Stimulated activated naive CD8-positive, alpha-beta T cell treated with anti-CD3 and anti-CD28 coated beads, Interleukin-15, Interleukin-2, amounts not matched to agents 100 U/mL and 50 U/mL, for 24 hours (primary cell): ENCODE data around the gene PIK3CB.
A peak's percentile ranks its signal among the peaks of the same experiment; 100 is the strongest.
"Not testable (repeated sequence)": the region's sequence is repeated elsewhere in the genome, so short reads cannot be mapped to it uniquely, and the experiment has no call there.

Source experiments
- ATAC-seq: fragments of 150-1000 bp; cut with Tn5 transposase; one replicate; pipeline ENCODE4 v1.10.0; 2021
- DNase-seq: peaks from one replicate; pipeline ENCODE4 v3.0.0; 2021

PIK3CB gene

DNA sequence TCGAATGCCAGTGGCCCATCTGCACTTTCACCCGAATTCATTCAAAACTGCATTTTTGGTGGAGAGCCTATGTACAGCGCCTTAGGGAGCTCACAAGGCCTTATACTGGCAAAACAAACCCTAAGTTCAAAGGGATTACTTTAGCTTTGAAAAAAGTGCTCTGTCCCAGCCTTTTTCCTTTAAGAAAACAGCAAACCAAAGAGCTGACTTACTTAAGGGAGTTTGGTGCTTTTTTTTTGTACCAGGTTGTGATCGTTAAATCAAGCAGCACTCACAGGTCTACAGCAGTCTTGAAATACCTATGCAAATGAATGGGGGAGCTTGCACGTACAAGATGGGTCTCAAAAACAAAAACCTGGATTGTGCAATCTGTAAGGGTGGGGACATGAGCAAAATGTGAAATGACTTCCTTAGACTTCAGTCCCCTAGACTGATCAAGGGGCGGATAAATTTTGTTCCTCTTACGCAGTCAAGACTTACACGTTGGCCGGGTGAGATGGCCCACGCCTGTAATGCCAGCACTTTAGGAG lies 11.6 kb upstream of the PIK3CB start:
- DNase-seq = no peak
- ATAC-seq = no peak

- ATAC-seq (no peak), DNase-seq (no peak)
Measured at GRCh38 chr3:138845771-138846173, 11.0 kb upstream of the PIK3CB start.

DNA sequence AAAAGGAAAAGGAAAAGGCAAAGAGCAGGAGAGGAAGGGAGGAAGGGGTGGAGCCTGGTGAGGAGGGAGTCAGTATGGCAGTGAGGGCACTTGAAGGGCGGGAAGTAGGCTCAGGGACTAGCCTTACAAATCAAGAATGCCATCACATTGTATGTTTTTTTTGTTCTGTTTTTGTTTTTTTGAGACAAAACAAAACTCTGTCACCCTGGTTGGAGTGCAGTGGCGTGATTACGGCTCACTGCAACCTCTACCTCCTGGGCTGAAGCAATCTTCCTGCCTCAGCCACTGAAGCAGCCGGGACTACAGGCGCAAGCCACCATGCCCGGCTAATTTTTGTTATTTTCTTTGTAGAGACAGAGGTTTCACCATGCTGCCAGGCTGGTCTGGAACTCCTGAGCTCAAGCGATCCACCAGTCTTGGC lies 10.5 kb upstream of the PIK3CB start:
- ATAC-seq = no peak
- DNase-seq = no peak

DNA sequence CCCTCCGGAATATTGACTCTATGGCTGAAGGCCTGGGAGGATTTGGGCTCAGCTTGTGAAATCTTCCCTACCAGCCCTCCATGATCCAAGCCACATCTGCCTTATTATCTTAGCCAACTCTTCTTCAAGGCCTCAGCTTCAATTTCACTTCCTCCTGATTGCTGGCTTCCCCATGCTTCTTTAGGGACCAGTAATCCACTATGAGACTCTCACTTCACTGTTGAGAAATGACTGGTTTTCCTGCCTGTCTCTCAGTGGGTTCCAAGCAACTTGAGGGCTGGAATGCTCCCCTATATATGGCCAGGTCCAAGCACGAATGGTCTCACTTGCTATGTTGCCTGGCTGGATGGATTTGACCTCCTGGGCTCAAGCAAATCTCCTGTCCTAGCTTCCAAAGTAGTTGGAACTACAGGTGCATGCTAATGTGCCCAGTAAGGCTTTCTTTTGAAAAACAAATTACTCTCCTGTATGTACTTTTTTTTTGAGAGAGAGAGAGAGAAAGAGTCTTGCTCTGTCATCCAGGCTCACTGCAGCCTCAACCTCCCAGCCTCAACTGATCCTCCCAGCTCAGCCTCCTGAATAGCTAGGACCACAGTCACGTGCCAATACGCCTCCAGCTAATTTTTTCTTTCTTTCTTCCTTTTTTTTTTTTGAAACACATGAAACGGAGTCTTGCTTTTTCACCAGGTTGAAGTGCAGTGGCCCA lies 7.9 kb upstream of the PIK3CB start:
- DNase-seq (no peak), ATAC-seq (no peak)

- not testable (repeated sequence) for ATAC-seq, DNase-seq
Measured at GRCh38 chr3:138838385-138838784, 3.7 kb upstream of the PIK3CB start.

DNA sequence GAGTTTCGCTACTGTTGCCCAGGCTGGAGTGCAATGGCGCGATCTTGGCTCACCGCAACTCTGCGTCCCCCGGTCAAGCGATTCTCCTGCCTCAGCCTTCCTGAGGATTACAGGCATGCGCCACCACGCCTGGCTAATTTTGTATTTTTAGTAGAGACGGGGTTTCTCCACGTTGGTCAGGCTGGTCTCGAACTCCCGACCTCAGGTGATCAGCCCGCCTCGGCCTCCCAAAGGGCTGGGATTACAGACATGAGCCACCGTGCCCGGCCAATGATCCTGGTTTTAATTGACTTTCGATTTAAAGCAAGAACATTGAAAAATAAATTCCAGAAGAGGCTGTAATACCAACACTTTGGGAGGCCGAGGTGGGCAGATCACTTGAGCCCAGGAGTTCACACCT lies 1.1 kb upstream of the PIK3CB start:
- not testable (repeated sequence) for DNase-seq, ATAC-seq

GRCh38 chr3:138835397-138835757 lies 649 bp upstream of the PIK3CB start:
- DNase-seq (no peak), ATAC-seq (no peak)

DNA sequence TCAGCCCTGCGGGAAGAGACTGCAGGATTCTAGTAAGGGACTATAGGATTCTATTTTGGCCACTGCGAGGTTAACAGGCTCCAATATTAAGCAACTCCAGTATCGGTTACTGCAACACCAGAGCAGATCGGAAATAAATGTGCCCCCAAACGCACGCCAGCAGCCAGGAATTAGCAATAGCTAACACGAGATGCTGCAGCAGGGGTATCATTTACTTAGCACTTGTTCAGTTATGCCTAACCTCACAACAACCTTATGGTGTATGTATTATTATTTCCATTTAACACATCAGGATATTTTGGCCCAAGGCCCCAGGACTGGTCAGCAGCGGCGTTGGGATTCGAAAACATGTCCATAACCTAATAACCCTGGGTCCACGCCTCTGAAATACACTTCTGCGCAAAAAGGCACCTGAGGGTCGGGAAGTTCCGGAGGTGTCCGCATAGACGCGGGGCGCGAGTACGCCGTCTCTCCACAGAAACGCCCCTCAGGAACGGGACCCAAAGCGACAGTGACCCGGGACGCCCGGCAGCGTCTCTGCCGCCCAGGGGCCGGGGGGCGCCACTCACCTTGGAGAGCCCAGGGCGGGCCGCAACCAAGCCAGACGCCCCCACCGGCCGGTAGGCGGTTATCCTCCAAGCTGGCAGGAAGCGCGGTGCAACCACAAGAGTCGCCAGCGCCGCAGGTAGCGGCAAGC lies 681 bp downstream of the PIK3CB start:
- peak; percentile 64 for DNase-seq
- no peak for ATAC-seq

DNA sequence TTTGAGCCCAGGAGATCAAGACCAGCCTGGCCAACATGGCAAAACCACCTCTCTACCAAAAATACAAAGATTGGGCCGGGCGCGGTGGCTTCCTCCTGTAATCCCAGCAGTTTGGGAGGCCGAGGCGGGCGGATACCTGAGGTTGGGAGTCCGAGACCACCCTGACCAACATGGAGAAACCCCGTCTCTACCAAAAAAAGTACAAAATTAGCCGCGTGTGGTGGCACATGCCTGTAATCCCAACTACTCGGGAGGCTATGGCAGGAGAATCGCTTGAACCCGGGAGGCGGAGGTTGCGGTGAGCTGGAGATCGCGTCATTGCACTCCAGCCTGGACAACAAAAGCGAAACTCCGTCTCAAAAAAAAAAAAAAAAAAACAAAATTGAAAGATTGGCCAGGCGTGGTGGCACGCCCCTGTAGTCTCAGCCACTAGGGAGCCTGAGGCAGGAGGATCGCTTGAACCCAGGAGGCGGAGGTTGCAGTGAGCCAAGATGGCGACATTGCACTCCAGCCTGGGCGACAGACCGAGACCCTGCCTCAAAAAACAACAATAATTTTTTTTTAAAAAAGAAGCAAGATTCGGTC lies 2.2 kb downstream of the PIK3CB start:
- ATAC-seq = not testable (repeated sequence)

DNA sequence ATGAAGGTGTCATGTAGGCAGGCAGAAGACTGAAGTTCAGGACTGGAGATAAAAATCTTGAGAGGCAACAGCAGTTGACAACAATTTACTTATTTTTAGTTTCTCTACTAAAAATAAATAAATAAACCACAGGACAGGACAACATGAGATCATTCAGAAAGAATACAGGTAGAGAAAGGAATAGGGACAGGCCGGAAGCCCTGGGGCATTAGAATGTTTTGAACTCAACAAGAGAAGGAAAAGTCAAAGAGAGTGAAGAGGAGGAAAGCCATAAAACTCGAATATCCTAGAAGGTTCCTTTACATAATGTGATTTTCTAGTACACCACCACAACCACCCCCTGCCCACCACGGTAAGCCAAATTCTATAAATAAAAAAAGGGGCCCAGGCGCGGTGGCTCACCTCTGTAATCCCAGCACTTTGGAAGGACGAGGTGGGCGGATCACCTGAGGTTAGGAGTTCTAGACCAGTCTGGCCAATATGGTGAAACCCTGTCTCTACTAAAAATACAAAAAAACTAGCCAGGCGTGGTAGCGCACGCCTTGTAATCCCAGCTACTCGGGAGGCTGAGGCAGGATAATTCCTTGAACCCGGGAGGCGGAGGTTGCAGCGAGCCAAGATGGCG lies 4.7 kb downstream of the PIK3CB start:
- DNase-seq = no peak
- no peak for ATAC-seq

More for the DNA sequence above, 2.2 kb downstream of the PIK3CB start:
- not testable (repeated sequence) for DNase-seq

- no peak for DNase-seq
- ATAC-seq = no peak
Measured at GRCh38 chr3:138829097-138829496, 5.6 kb downstream of the PIK3CB start.

DNA sequence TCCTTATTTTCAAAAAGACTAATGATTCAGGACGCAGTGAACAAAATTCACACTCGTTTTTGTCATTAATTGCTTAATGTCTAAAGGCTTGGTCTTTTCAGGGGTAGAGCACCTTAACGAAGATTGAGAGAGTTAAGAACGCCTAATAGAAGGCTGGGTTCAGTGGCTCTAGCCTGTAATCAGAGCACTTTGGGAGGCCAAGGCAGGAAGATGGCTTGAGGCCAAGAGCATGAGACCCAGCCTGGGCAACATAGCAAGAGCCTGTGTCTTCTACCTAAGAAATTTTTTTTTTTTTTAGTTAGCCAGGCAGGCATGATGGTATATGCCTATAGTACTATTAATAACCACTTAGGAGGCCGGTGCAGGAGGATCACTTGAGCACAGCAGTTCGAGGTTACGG lies 7.5 kb downstream of the PIK3CB start:
- ATAC-seq (no peak), DNase-seq (no peak)

DNA sequence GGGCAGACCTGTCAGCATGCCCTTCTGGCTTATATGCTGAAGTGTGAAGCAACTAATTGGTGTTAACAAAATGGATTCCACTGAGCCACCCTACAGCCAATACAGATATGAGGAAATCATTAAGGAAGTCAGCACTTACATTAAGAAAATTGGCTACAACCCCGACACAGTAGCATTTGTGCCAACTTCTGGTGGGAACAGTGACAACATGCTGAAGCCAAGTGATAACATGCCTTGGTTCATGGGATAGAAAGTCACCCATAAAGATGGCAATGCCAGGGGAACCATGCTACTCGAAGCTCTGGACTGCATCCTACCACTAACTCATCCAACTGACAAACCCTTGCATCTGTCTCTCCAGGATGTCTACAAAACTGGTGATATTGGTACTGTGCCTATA lies 9.4 kb downstream of the PIK3CB start:
- ATAC-seq = no peak

GRCh38 chr3:138824114-138824506 lies 10.6 kb downstream of the PIK3CB start:
- DNase-seq = no peak
- no peak for ATAC-seq

More for the DNA sequence above, 9.4 kb downstream of the PIK3CB start:
- DNase-seq = no peak

DNA sequence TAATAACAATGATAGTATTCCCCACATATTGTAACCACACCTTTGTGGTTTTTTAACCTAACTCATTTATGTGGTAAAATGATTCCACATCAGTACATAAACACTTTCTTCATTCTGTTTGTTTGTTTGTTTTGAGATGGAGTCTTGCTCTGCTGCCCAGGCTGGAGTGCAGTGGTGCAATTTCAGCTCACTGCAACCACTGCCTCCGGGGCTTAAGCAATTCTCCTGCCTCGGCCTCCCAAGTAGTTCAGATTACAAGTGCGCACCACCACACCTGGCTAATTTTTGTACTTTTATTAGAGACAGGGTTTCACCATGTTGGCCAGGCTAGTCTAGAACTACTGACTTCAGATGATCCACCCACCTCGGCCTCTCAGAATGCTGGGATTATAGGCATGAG lies 14.3 kb downstream of the PIK3CB start:
- DNase-seq, ATAC-seq: not testable (repeated sequence)

DNA sequence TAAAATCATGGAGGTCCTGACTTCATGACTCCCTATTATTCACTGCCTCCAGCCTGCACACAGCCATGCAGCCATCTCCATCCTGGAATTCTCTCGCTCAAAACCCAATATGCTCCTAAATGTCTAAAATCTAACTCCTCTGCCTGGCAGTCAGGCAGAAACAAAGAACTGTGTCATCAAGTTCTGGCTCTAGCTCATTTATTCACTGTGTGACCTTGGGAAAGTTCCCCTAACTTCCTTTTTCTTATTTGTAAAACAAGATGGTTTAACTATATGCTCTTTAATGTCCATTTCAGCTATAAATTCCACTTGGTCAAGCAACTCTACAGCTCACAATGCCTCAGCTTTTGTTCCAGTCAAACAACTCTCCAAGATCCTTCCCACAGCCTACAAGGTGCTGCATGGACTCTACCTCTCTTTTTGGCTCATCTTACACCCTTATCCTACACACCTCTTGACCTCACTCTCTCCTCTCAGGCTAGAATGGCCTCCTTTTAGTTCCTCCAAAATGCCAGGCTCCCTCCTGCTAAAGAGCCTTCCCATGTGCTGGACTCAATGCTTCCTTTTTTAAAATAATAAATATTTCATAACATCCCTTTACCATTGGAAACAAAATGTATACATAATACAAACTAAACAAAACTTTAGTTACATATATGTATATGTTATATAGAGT lies 16.4 kb downstream of the PIK3CB start:
- DNase-seq (no peak), ATAC-seq (no peak)

DNA sequence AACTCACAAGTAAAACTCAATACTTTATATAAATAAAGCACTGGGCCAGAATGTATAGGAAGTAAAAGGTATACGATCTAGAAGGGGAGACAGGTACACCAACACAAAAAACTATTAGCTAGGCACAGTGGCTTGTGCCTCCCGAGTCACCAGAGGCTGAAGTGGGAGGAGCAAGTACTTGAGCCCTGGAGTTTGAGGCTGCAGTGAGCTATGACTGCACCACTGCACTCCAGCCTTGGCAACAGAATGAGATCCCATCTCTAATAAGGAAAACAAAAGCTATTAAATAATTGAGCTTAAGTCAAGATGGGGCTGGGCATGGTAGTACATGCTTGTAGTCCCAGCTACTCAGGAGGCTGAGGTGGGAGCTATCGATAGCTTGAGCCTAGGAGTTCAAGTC lies 17.0 kb downstream of the PIK3CB start:
- no peak for ATAC-seq
- DNase-seq = no peak

- DNase-seq (no peak), ATAC-seq (no peak)
Measured at GRCh38 chr3:138812806-138813205, 21.9 kb downstream of the PIK3CB start.

- no peak for ATAC-seq
- no peak for DNase-seq
Measured at GRCh38 chr3:138809500-138810256, 25.1 kb downstream of the PIK3CB start.

DNA sequence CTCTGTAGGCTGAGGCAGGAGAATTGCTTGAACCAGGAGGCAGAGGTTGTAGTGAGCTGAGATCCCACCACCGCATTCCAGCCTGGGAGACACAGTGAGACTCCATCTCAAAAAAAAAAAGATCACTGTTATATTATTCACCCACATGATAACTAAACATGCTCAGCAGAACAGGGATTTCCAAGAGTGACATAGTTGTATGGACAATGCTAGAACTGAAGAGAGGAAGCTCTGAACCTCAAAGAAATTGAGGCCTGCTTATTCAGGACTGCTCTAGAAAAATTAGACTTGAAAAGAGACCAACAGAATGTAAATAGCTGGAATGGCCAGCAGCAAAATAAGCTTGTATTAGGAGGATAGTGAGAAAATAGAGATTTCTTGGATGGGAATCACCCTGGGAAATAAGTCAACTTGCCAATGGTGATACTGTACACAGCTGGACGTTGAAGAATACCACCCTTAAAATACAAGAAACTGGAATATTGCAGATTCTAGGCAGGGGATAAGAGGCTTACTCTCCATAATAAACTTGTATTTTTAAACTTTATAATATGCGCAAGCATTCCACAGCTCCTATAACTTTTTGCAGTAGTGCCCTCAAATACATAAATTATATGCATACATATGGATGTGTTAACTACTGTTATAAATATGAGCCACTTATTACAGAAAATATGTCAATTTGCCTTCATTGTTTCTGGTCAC lies 28.2 kb downstream of the PIK3CB start:
- ATAC-seq (no peak), DNase-seq (no peak)
